SH-SY5Y (cell line): ENCODE data around the gene MARCHF11.

Source experiments
- GATA2 ChIP-seq: IDR thresholded peaks from 2 replicates; pipeline ENCODE4 v1.6.1; 2011; ENCODE audit warnings: mild to moderate bottlenecking, low read depth, low read length
- GATA3 ChIP-seq: IDR thresholded peaks from 2 replicates; pipeline ENCODE4 v1.6.1; 2011; ENCODE audit warnings: low read depth, mild to moderate bottlenecking, low read length, moderate library complexity

DNA sequence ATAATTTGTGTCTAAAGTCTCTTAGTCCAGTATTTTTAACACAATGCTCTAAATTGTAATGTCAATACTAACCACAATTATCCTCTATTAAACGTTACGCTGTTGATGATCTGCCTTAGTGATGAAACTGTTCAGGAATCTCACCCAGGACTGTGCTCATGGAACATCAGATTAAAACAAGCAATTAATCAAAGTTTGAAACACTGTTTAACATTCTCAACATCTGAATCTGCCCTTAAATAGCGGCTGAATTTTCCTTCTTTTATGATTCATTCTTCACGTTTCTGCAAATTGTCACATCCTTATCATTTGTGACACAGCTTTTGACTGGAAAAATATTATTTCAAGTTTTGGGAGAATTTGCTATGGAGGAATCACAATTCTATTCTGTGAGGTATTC, 113.8 kb downstream of the MARCHF11 start:
- TF ChIP-seq GATA3 (no peak), GATA2 (no peak)
